ENCODE results near the gene AKAP10. TPM values are rescaled to one million over a fixed set of nuclear protein-coding genes. Genes with fewer than 3 reads are reported as not detected.

AKAP10 gene
- total and polyA plus RNA-seq, 2 of the 4 experiments (the other 2 are of a cell fraction), result 12.7 to 18.6 TPM

- Histone ChIP-seq H2BK15ac (ENCODE audit: low read depth, low read length) (no peak overlapping the region), H3K18ac (ENCODE audit: low read depth, low read length) (no peak overlapping the region), H2BK20ac (ENCODE audit: low read depth, low read length) (no peak overlapping the region), H4K8ac (ENCODE audit: low read depth in 2 of 2, low read length in 2 of 2) (no peak overlapping the region), H2BK120ac (ENCODE audit: low read depth, low read length) (no peak overlapping the region), H3K27me3 (ENCODE audit: control insufficient read depth, insufficient read depth, low read length) (no peaks in the 10 kb centered on the region), H3K9me1 (ENCODE audit: insufficient read depth, low read length) (peaks cover 17% of the 10 kb centered on the region), H2AFZ (replicated peaks; ENCODE audit: low read length, poor library complexity) (no peak overlapping the region), H3K36me3 (ENCODE audit: control insufficient read depth, insufficient read depth, low read length) (peaks cover 14% of the 10 kb centered on the region), H3K79me1 (ENCODE audit: low read depth in 1 of 2, low read length in 2 of 2) (peaks cover 41 to 61% of the 10 kb centered on the region in 2 experiments), H4K5ac (ENCODE audit: low read depth, low read length) (no peak overlapping the region), H2AK5ac (ENCODE audit: low read depth, low read length) (no peak overlapping the region), H3K4ac (ENCODE audit: low read depth, low read length) (no peak overlapping the region), H4K20me1 (ENCODE audit: insufficient read depth, low read length) (peaks cover 31% of the 10 kb centered on the region), H2BK5ac (ENCODE audit: low read depth, low read length, poor library complexity, severe bottlenecking) (no peak overlapping the region), H4K91ac (ENCODE audit: insufficient read depth, low read depth, low read length) (no peak overlapping the region), H3K14ac (replicated peaks; ENCODE audit: low read depth, low read length) (no peak overlapping the region), H3K9ac (ENCODE audit: low read depth, low read length) (no peak overlapping the region), H3K9me3 (ENCODE audit: control insufficient read depth, insufficient read depth, low read length) (no peaks in the 10 kb centered on the region), H3K4me2 (ENCODE audit: low read depth, low read length) (no peak overlapping the region), H3K4me3 (ENCODE audit: insufficient read depth, low read depth, low read length) (no peak overlapping the region), H3K56ac (ENCODE audit: extremely low read depth, insufficient read depth, low read length) (no peak overlapping the region), H3K23ac (ENCODE audit: low read depth, low read length) (no peak overlapping the region), H2AK9ac (replicated peaks; ENCODE audit: low read depth, low read length, poor library complexity) (no peak overlapping the region), H3K27ac (ENCODE audit: insufficient read depth, low read length) (no peak overlapping the region), H3K4me1 (ENCODE audit: control insufficient read depth, insufficient read depth, low read length) (peaks cover 9% of the 10 kb centered on the region)
- no peak for DNase-seq
- ChIA-PET POLR2A (ENCODE audit: unreplicated experiment) (no interaction called here), CTCF (no interaction called here)
- no peak for ATAC-seq (ENCODE audit: low read depth)
- intact Hi-C loops (cut with micrococcal nuclease) (no loop called here), dilution Hi-C loops (cut with HindIII; ENCODE audit: low sequenced_read_pairs, unreplicated experiment) (no loop called here), in situ Hi-C loops (cut with MboI; ENCODE audit: low sequenced_read_pairs) (no loop called here)
- TF ChIP-seq CEBPB (IDR thresholded peaks at IDR 0.05; ENCODE audit: low read depth, low read length) (no peak), SMC3 (IDR thresholded peaks at IDR 0.05; ENCODE audit: low read depth, low read length) (no peak), RCOR1 (IDR thresholded peaks at IDR 0.05; ENCODE audit: insufficient replicate concordance, low read length) (no peak), NFE2L2 (IDR thresholded peaks at IDR 0.05; ENCODE audit: low read depth, low read length) (no peak), POLR2A (IDR thresholded peaks at IDR 0.05; ENCODE audit: low read depth, low read length) (no peak), CHD1 (IDR thresholded peaks at IDR 0.05; ENCODE audit: low read depth, low read length) (no peak), BHLHE40 (IDR thresholded peaks at IDR 0.05; ENCODE audit: low read depth, low read length) (no peak), FOS (IDR thresholded peaks at IDR 0.05; ENCODE audit: low read depth, low read length) (no peak), RFX5 (IDR thresholded peaks at IDR 0.05; ENCODE audit: low read depth, low read length) (no peak)
- BruUV-seq (replicated peaks), result no TSS peak
Observed at GRCh38 chr17:19943599-19943998, 34.0 kb downstream of the AKAP10 start.
